Body of pancreas (tissue), 4 donors: ENCODE results near the gene MMP23B. TPM values are rescaled to one million over a fixed set of nuclear protein-coding genes. Genes with fewer than 3 reads are reported as not detected.

ENCODE experiments used
- ATAC-seq: fragments of 150-250 bp; one replicate; pipeline ENCODE4 v1.9.1; 2016
- DNase-seq, 4 donors: peaks; one replicate each; pipeline ENCODE4 v3.0.0-alpha.2; 2019
- H3K27ac ChIP-seq, 4 donors: fragments of 200-600 bp; sonication (generic); 1 replicate in 3 of 4; 2 replicates in 1 of 4; pipeline versions ENCODE4 v1.5.1 to v1.6.1; 2016 to 2019; ENCODE audit warnings: mild to moderate bottlenecking in 1 of 4, mixed read lengths in 1 of 4, moderate library complexity in 1 of 4
- H3K27me3 ChIP-seq, 2 donors: fragments of 200-600 bp; sonication (generic); one replicate each; pipeline ENCODE4 v1.6.0; 2016; ENCODE audit warnings: mild to moderate bottlenecking in 1 of 2
- H3K36me3 ChIP-seq, 2 donors: fragments of 200-600 bp; sonication (generic); replicated peaks in 1 of 2; 2 replicates each; pipeline ENCODE4 v1.5.1; 2016; ENCODE audit warnings: low read depth in 2 of 2; ENCODE audit not compliant: insufficient read depth in 1 of 2
- H3K4me1 ChIP-seq: fragments of 200-600 bp; sonication (generic); one replicate; pipeline ENCODE4 v1.6.0; 2016
- H3K4me3 ChIP-seq, 2 donors: fragments of 200-600 bp; sonication (generic); 1 replicate in 1 of 2; 2 replicates in 1 of 2; pipeline ENCODE4 v1.5.1; 2016 to 2019
- H3K9me3 ChIP-seq, 3 donors: fragments of 200-600 bp; sonication (generic); 1 replicate in 2 of 3; 2 replicates in 1 of 3; pipeline ENCODE4 v1.5.1; 2016
- CTCF ChIP-seq, 7 experiments: fragments of 450-650 bp in 4 of 7; fragments of 200-600 bp in 3 of 7; sonication (generic) in 3 of 7; IDR thresholded peaks; one replicate each; pipeline ENCODE4 v1.5.1; 2016 to 2019; ENCODE audit warnings: antibody characterized with exemption in 7 of 7
- POLR2A ChIP-seq, 3 donors: fragments of 450-650 bp; IDR thresholded peaks; one replicate each; pipeline ENCODE4 v1.6.1; 2016; ENCODE audit warnings: antibody characterized with exemption in 3 of 3, mild to moderate bottlenecking in 2 of 3
- WGBS, 2 donors: methylation state at CpG; one replicate each; pipeline ENCODE4 v1.1.5; 2017; 5-methylcytosine and 5-hydroxymethylcytosine counted together
- intact Hi-C: fragments of 100-400 bp; cut with DNase I; formaldehyde crosslinking; loops from one replicate; pipeline ENCODE4 v1.15.1; 2023
- total RNA-seq, 2 donors: library from RNA; depleted of rRNA; stranded (reverse); fragments of >200 nt; gene quantifications; one replicate each; pipeline ENCODE4 v1.1.0, GENCODE V29; 2016

MMP23B gene
- total RNA-seq, 2 donors from 2014 or later: 0.99 to 1.8 TPM

- ATAC-seq (peak; percentile 4), DNase-seq (peak in 1 of 4 donors; percentile 22)
- WGBS, 2 donors: 85 to 86% methylated on average over 14 to 27 of the region's 27 CpGs
- no peak for TF ChIP-seq POLR2A (IDR thresholded peaks at IDR 0.05)
- TF ChIP-seq CTCF (IDR thresholded peaks at IDR 0.05): no peak
- no peak overlapping the region for H3K4me3 ChIP-seq
- intact Hi-C loops: no loop called here
- H3K4me1 ChIP-seq: peaks cover 18% of the 10 kb centered on the region
- H3K9me3 ChIP-seq: no peaks in the 10 kb centered on the region
- peaks cover 0 to 11% of the 10 kb centered on the region in 2 donors for H3K36me3 ChIP-seq
- H3K27ac ChIP-seq: peak overlapping the region; percentile 58 to 78 (median 64)
- H3K27me3 ChIP-seq: no peaks in the 10 kb centered on the region
Observed at GRCh38 chr1:1664941-1665814, 33.2 kb downstream of the MMP23B start.

- H3K36me3 ChIP-seq: peaks cover 0 to 11% of the 10 kb centered on the region in 2 donors
- intact Hi-C loops: no loop called here
- peak in 2 of 4 donors; percentile 13 to 23 for DNase-seq
- ATAC-seq: no peak
- peak overlapping the region in 1 of 4 donors; percentile 78 for H3K27ac ChIP-seq
- TF ChIP-seq CTCF (IDR thresholded peaks at IDR 0.05) (peak in 2 of 7 experiments; percentile 14 to 24), POLR2A (IDR thresholded peaks at IDR 0.05) (no peak)
- WGBS, 2 donors: 73 to 78% methylated on average over 14 to 25 of the region's 25 CpGs
- no peaks in the 10 kb centered on the region for H3K27me3 ChIP-seq
- no peak overlapping the region for H3K4me3 ChIP-seq
- H3K9me3 ChIP-seq: no peaks in the 10 kb centered on the region
- H3K4me1 ChIP-seq: peaks cover 18% of the 10 kb centered on the region
Observed at GRCh38 chr1:1665815-1666251, 33.9 kb downstream of the MMP23B start.

GRCh38 chr1:1666526-1666925 lies 34.6 kb downstream of the MMP23B start:
- H3K36me3 ChIP-seq: peaks cover 0 to 15% of the 10 kb centered on the region in 2 donors
- TF ChIP-seq POLR2A (IDR thresholded peaks at IDR 0.05): no peak
- no peak for TF ChIP-seq CTCF (IDR thresholded peaks at IDR 0.05)
- peaks cover 18% of the 10 kb centered on the region for H3K4me1 ChIP-seq
- H3K27ac ChIP-seq: no peak overlapping the region
- H3K9me3 ChIP-seq: no peaks in the 10 kb centered on the region
- no peak for ATAC-seq
- peak in 2 of 4 donors; percentile 4 to 9 for DNase-seq
- intact Hi-C loops: no loop called here
- H3K4me3 ChIP-seq: no peak overlapping the region
- H3K27me3 ChIP-seq: no peaks in the 10 kb centered on the region
- WGBS, 2 donors: 92 to 98% methylated on average over 9 to 13 of the region's 15 CpGs

- Histone ChIP-seq H3K4me3 (no peak overlapping the region), H3K9me3 (no peaks in the 10 kb centered on the region), H3K36me3 (peaks cover 0 to 15% of the 10 kb centered on the region in 2 donors), H3K27ac (no peak overlapping the region), H3K4me1 (peaks cover 6% of the 10 kb centered on the region), H3K27me3 (no peaks in the 10 kb centered on the region)
- DNase-seq (peak in 1 of 4 donors; percentile 5), ATAC-seq (no peak)
- TF ChIP-seq POLR2A (IDR thresholded peaks at IDR 0.05): no peak
- TF ChIP-seq CTCF (IDR thresholded peaks at IDR 0.05): no peak
- intact Hi-C loops: no loop called here
- 91% methylated on average over 29 to 43 of the region's 43 CpGs for WGBS, 2 donors
Observed at GRCh38 chr1:1669468-1670440, 37.8 kb downstream of the MMP23B start.
